Central memory CD8-positive, alpha-beta T cell (primary cell): Measurements from ENCODE around the gene COL1A1.

Source experiments
- ATAC-seq: fragments of 150-1000 bp; cut with Tn5 transposase; replicated peaks from 2 replicates; pipeline ENCODE4 v1.10.0; 2022; ENCODE audit warnings: mild to moderate bottlenecking, moderate FRiP score, moderate number of reproducible peaks; ENCODE audit not compliant: poor library complexity, severe bottlenecking; ENCODE audit errors: extremely low read depth
- DNase-seq, 2 donors: peaks; one replicate each; pipeline ENCODE4 v3.0.0; 2021; ENCODE audit warnings: low spot score in 2 of 2
- H3K27ac Mint-ChIP-seq: one replicate; pipeline ENCODE4 v1.8.0; 2022; ENCODE audit warnings: low read depth, mild to moderate bottlenecking, moderate library complexity, mixed read lengths
- H3K27me3 Mint-ChIP-seq: one replicate; pipeline ENCODE4 v1.8.0; 2022; ENCODE audit warnings: mixed read lengths
- H3K36me3 Mint-ChIP-seq: one replicate; pipeline ENCODE4 v1.8.0; 2022; ENCODE audit warnings: mild to moderate bottlenecking, moderate library complexity, mixed read lengths; ENCODE audit not compliant: insufficient read depth
- H3K4me1 Mint-ChIP-seq: one replicate; pipeline ENCODE4 v1.8.0; 2022; ENCODE audit warnings: mixed read lengths
- H3K4me3 Mint-ChIP-seq: one replicate; pipeline ENCODE4 v1.8.0; 2022; ENCODE audit warnings: mild to moderate bottlenecking, moderate library complexity, mixed read lengths
- H3K9me3 Mint-ChIP-seq: one replicate; pipeline ENCODE4 v1.8.0; 2022; ENCODE audit warnings: mixed read lengths

COL1A1 gene

DNA sequence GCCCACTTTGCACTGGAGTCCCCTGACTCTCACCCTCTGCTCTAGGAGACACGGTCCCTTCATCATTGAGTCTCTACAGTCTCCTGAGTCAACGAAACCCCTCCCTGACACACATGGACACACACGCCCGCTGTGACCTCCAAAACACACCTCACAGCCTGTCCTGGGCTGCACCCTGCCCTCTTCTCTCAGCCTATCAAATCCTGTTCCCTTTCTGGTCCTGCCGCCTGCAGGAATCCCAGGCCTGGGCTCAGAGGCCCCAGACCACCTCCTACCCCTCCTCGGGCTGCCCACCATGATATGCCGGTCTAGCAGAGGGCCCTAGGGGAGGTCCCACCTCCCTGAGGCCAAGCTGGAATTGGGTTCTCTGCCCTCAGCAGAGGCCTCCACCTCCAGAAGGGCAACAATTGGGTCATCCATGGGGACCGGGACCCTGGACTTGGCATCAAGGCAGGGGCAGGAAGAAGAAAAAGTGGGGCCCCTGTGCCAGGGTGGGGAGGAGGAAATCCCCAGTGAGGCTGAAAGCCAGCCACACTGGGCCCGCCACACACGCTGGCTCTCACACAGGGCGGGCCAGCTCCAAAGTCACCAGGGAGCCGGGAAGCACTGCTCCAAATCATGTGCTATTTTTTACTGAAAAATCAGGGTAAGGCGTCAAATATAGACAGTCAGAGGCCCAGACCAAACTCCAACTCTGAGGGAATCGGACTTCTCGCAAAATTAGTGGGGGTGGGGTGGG lies 54.3 kb downstream of the COL1A1 start:
- no peak for ATAC-seq

DNA sequence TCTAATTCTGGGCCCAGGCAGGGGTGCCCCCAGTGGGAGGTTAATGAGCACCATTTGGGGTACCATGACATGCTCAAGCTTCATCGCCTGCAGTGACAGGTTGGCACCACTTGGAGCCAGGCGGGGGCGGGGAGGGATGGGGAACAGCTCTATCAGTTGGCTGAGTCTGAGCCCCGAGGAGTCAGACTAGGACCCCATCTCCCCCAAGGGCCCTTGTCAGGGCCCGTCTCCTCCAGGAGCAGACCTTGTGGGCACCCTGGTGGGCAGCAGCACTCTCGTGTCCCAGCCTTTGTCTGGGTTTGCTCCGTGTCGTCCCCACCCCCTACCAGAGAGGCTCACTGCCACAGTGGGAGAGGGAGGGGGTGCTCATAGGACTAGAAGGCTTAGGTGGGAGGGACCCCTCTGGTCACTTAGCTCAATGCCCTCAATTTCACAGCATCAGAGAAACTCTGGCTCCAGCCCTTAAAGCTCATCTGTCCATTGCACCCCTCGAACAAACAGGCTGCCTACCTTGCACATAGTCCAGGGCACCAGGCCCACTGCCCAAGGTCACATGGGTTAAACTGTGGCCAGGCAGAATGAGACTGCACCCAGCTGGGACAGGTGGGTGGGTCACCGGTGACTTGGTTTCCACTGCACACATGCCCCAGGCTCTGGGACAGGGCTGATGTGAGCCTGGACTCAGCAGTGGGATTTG lies 55.1 kb downstream of the COL1A1 start:
- Mint-ChIP-seq H3K36me3 (peaks cover 33% of the 10 kb centered on the region), H3K4me3 (peak overlapping the region; percentile 89), H3K4me1 (peaks cover 68% of the 10 kb centered on the region), H3K9me3 (no peaks in the 10 kb centered on the region), H3K27me3 (no peaks in the 10 kb centered on the region), H3K27ac (peak overlapping the region; percentile 90)
- ATAC-seq, result no peak
- DNase-seq, result no peak

More for the DNA sequence above, 54.3 kb downstream of the COL1A1 start:
- no peak for DNase-seq
- H3K27ac Mint-ChIP-seq, result peak overlapping the region; percentile 90
- no peaks in the 10 kb centered on the region for H3K9me3 Mint-ChIP-seq
- peaks cover 31% of the 10 kb centered on the region for H3K36me3 Mint-ChIP-seq
- peaks cover 63% of the 10 kb centered on the region for H3K4me1 Mint-ChIP-seq
- H3K4me3 Mint-ChIP-seq, result peak overlapping the region; percentile 89
- no peaks in the 10 kb centered on the region for H3K27me3 Mint-ChIP-seq

DNA sequence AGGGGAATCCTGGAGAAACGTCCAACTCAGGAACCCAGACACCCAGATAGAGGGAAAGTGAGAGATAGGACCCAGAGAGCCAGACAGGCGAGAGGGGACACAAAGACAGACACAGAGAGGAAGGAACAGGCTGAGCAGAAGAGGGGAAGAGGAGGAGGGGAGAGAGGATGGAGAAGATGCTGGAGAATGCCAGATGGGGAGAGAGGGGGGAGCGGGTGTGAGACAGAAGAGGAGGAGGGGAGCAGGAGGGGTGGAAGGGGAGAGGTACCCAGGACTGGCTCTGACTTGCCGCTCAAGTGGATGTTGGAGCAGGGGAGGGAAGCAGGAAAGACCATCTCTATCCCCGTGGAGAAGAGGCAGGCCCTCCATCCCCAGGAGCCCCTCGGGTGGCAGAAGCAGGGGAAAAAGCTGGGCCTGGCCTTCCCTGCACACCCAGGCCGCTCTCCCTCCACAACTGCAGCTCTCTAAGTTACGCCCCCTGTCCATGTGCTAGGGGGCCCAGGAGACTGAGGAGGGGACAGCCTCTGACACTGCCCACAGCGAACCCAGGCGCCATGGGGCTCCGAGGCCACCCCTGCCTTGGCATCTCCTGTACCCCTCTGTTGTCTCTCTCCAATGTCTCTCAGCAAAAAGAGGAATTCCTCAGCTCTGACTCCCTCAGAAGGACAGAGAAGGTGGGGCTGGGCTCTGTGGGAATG lies 55.8 kb downstream of the COL1A1 start:
- H3K27me3 Mint-ChIP-seq, result no peaks in the 10 kb centered on the region
- H3K4me3 Mint-ChIP-seq, result peak overlapping the region; percentile 89
- H3K27ac Mint-ChIP-seq, result no peak overlapping the region
- peaks cover 29% of the 10 kb centered on the region for H3K36me3 Mint-ChIP-seq
- H3K9me3 Mint-ChIP-seq, result no peaks in the 10 kb centered on the region
- ATAC-seq (no peak), DNase-seq (no peak)
- H3K4me1 Mint-ChIP-seq, result peaks cover 75% of the 10 kb centered on the region

DNA sequence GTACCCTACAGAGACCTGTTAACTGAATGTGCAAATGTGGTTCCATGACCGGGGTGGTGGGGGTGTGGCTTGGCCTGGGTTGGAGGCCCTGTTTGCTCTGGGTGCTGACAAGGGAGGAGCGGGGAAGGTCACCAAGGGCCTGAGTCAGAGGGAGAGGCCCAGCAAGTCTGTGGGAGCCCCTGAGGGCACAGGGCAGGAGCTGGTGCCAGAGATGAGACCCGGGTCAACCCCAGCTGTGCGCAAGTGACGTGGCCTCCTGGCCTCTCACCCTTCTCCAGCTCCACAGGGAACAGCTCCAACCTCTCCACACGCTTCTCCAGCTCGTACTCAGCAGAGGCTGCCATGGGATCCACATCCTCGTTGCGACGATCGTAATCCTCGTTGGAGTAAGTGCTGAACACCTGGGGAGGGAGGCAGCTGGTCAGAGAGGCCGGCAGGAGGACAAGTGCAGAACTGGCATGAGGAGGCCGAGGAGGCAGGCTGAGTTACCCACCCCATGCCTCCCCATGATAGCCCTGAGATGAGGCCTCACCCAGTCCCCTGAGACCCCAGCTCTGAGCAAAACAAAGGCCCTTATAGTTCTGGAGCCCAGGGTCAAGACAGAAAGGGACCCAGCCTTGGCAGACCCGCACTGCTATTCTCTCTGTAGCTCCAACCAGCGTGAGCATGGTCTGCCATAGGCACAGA lies 56.4 kb downstream of the COL1A1 start:
- Mint-ChIP-seq H3K27me3 (no peaks in the 10 kb centered on the region), H3K9me3 (no peaks in the 10 kb centered on the region), H3K4me3 (peak overlapping the region; percentile 89), H3K36me3 (peaks cover 33% of the 10 kb centered on the region), H3K4me1 (peaks cover 82% of the 10 kb centered on the region), H3K27ac (no peak overlapping the region)
- ATAC-seq (no peak), DNase-seq (no peak)

DNA sequence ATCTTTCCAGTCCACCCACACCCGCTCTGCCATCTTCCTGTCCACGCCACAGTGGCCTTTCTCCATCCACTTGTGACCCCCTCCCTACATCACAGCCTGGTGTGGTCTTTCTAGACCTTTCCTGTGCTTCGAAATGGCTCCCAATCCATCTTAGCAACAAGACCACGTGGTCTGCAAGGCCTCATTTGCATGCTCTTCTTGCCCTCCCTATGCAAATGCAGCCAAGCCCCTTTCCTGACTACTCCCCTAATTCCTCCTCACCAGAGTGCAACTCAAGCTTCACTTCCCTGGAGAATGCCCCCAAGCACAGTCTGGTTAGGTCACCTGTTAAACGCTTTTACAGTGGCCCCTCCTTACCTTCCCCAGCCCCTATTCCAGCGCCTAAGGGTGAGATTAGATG lies 57.1 kb downstream of the COL1A1 start:
- Mint-ChIP-seq H3K27me3 (no peaks in the 10 kb centered on the region), H3K4me3 (peak overlapping the region; percentile 89), H3K9me3 (no peaks in the 10 kb centered on the region), H3K4me1 (peaks cover 88% of the 10 kb centered on the region), H3K27ac (peak overlapping the region; percentile 7), H3K36me3 (peaks cover 39% of the 10 kb centered on the region)
- DNase-seq (no peak), ATAC-seq (no peak)

DNA sequence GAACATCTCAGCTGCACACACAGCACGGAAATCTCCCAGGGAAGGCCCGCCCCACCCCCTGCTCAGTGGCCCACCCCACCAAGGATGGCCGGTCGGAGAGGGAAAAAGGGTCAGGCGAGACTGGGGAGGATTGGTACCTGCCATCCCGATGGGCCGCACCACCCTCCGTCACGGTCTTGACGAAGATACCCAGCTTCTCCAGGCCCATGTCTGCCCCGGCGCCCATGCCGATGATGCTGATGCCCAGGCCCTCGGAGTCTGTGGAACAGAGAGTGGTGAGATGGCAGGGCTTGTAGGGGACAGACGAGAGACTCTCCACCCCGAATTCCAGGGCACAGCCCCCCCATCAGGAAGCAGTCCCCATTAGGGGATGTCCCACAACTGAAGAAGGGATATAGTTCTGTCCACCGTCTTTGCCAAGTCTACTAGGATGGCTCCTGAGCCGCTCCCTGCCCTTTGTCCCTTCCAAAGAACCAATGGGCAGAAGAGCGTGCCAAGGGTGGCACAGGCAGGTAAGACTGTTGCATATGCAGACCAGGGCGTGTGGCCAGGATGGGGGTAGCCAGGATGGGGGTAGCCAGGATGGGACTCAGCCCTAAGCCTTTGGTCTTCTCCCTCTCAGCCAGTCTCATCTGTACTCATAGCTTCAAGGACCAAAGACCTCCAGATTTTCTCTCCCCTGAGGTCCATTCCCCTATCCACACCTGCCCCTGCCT lies 57.8 kb downstream of the COL1A1 start:
- Mint-ChIP-seq H3K36me3 (peaks cover 43% of the 10 kb centered on the region), H3K27ac (peak overlapping the region; percentile 81), H3K4me3 (peak overlapping the region; percentile 58)

DNA sequence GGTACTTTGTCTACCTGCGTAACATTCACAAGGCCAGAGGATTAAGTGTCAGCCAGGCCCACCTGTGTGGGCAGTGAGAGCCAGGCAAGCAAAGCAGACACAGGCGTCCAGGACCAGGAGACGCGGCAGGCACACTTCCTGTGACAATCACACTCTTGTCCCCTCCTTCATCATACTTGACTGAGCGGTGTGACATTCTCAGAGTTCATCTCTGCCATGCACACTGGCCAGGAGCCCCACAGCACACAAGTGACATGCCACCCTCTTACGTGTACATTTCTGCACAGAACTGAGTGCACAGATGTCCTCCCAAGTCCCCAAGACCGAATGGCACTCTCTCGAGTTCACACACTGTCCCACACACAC lies 59.7 kb downstream of the COL1A1 start:
- DNase-seq (no peak), ATAC-seq (peak; percentile 50)
- Mint-ChIP-seq H3K4me3 (peak overlapping the region; percentile 58), H3K36me3 (peaks cover 42% of the 10 kb centered on the region), H3K27me3 (no peaks in the 10 kb centered on the region), H3K27ac (peak overlapping the region; percentile 81), H3K9me3 (no peaks in the 10 kb centered on the region), H3K4me1 (peaks cover 85% of the 10 kb centered on the region)

More for the DNA sequence above, 57.8 kb downstream of the COL1A1 start:
- DNase-seq, result no peak
- no peak for ATAC-seq
- Mint-ChIP-seq H3K9me3 (no peaks in the 10 kb centered on the region), H3K27me3 (no peaks in the 10 kb centered on the region), H3K4me1 (peaks cover 87% of the 10 kb centered on the region)

DNA sequence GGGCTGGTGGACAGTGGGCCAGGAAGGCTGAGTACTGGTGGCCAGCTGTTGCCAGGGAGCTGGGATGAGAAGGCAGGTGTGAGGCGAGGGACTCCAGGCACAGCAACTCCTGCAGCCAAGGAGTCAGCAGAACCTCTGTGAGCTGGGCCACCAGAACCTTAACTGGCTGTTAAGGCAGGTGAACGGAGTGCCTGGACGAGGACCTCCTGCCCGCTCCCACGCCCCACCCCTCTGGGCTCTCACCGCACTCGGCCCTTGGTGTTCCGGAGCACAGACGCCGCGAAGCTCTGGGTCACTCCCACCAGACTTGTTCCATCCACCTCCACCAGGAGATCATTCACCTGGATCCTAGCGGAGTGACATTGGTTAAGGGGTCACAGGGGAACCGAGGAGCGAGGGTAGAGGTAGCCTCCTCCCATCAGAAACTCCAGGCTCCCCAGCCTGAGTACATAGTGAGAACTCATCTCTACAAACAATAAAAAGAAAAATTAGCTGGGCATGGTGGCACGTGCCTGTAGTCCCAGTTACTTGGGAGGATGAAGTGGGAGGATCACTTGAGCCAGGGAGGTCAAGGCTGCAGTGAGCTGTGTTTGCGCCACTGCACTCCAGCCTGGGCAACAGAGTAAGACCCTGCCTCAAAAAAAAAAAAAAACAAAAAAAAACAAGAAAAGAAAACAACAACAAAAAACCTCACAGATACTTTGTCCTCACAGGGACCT lies 60.2 kb downstream of the COL1A1 start:
- Mint-ChIP-seq H3K9me3 (no peaks in the 10 kb centered on the region), H3K27ac (peak overlapping the region; percentile 81), H3K27me3 (no peaks in the 10 kb centered on the region), H3K4me1 (peaks cover 84% of the 10 kb centered on the region), H3K4me3 (peak overlapping the region; percentile 58), H3K36me3 (peaks cover 44% of the 10 kb centered on the region)
- DNase-seq, result no peak
- ATAC-seq, result no peak

DNA sequence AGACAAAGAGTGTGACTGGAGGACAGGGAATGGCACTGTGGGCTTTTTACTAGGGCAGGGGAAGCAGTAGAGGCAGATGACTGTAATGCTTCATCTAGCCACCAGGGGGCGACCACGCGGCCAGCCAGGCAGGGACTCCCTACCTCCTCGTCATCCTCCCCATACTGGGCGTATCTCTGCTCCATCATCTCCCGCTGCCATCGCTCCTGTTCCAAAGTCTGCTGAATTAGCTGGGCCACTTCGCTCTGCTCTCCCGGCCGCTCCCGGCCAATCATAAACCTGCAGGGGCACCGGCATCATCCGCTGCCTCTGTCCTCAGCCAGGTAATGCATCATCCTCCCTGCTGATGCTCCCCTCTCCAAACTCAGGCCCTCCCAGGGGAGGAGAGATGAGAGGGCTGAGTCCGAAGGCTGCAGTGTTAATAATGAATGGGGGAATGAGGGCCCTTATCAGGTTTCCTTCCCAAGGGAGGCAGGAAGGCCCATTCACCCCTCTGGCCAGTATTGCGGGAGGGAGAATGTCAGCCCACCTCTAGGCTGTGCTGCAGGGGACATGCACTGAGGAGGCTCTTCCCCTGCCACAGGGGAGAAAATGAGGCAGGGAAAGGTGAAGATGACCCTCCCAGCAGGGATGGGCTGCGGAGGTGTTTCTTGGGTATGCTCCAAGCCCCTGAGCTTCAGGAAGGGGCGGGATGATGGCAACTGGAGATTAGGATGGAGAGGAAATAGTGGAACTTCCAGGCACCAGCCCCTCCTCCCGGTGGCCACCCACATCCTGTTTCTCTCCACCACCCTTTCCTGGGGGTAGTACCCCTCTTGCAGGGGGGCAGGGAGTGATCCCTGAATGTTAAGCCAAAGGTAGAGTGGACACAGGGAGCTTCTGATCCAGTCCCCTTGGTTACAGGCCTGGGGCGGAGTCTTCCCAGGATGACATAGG lies 61.2 kb downstream of the COL1A1 start:
- DNase-seq (peak; percentile 71 to 73), ATAC-seq (peak; percentile 79)
- peaks cover 74% of the 10 kb centered on the region for H3K4me1 Mint-ChIP-seq
- no peaks in the 10 kb centered on the region for H3K9me3 Mint-ChIP-seq
- H3K36me3 Mint-ChIP-seq, result peaks cover 44% of the 10 kb centered on the region
- H3K4me3 Mint-ChIP-seq, result peak overlapping the region; percentile 58
- H3K27me3 Mint-ChIP-seq, result no peaks in the 10 kb centered on the region
- peak overlapping the region; percentile 19 for H3K27ac Mint-ChIP-seq

DNA sequence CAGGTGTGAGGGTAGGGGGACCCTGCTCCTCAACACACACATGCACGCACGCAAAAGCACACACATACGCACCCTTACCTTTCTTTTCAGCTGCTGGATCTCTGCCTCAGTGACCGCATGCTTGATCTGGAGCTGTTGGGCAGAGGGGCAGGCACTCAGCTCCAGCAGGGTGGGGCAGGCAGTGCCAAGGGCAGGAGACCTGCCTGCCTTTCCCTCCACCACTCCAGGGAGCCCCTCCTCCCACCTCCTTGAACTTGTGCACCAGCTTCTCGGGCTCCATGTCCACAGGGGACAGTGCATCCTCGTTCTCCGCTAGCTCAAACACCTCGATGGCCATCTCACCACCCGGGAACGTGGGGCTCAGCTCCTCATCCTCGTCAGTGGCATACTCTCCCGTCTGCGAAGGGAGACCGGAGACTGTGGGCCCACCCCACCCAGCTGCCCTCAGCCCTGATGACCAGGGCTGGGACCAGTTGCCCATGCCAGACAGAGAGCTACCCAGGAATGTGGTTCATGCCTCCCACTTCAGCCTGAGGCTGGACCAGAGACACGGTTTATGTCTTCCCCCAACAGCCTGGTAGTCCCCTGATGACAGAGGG lies 62.1 kb downstream of the COL1A1 start:
- Mint-ChIP-seq H3K4me1 (peaks cover 67% of the 10 kb centered on the region), H3K27ac (peak overlapping the region; percentile 19), H3K9me3 (no peaks in the 10 kb centered on the region), H3K4me3 (no peak overlapping the region), H3K27me3 (no peaks in the 10 kb centered on the region), H3K36me3 (peaks cover 46% of the 10 kb centered on the region)
- no peak for DNase-seq
- no peak for ATAC-seq
